NCI-H128 (cell line): ENCODE data around the gene SLC22A1.
"Not testable (repeated sequence)": the region's sequence is repeated elsewhere in the genome, so short reads cannot be mapped to it uniquely, and the experiment has no call there.

Experiments
- DNase-seq: peaks from one replicate; lab custom pipeline; 2025; ENCODE audit not compliant: unreplicated experiment; lab: John Stamatoyannopoulos, UW

Gene SLC22A1

DNA sequence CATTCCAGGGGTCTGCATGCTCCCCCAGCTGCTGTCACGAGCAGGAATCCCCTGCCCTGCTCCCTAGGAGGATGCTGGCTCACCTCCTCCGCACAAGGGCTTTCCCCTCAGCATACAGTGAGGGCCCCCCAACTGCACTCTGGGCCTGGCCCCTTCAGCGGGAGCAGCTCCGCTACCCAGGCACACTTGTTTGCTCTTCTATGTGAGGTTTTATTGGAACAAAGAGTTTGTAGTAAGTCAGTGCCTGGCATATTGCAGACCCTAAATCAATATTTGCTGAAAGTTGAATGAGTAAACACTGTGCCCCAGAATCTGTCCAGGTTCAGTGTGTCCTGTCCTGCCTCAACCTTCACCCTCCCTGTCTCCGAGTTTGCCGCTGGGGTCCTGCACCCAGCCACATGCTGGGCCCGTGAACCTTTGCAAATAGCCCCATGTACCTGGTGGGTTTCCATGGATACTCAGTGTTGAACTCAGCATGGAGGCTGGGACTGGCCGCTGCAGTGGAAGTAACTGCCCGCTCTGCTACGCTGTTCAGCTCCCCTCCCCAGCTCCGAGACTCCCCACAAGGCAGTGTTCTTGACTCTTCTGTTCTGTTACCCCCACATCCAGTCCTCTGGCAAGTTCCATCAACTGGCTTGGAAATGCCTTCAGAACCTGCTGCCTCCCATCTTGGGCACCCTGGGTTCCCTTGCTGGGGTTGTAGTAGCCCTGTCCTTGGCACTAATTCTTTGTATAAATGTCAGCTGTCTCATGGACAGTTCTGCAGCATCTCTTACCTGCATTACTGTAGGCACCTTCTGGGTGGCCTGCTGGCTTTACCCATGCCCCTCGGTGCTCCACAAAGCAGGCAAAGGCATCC, 15.7 kb downstream of the SLC22A1 start:
- DNase-seq: no peak

DNA sequence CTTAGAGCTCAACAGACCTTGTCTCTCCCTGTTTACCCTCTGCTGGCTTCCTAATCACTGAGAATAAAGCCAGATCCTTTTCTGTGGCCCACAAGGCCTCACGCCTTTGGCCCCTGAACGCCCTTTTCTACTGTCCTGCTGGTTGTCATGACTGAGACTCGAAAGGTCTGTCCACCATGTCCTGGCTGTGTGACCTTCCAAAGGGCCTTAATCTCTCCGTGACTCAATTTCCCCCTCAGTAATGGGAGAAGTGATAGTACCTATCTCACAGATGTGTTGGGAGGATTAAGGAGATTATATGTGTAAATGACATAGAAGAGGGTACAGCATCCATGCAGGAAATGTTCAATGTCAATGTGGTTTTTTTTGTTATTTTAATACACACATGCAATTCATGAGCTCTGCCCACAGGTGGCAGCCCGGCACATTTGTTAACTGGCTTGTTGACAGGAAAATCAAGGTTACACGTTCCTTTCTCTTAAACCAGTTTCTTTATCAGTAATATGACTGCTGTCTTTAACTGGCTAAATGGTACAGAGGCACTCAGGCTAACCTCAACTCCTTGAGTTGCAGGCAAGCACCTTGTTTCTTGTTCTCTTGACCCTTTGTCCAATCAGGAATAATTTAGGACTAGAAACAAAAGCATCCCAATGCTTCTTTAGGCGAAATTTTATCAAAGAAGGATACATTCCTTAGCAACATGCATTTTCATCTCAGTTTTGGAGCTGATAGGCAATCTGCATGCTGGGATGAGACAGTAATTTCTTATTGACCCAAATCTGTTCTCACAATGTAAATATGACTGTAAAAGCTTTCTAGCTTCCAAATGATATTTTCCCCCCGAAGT, 16.6 kb downstream of the SLC22A1 start:
- no peak for DNase-seq

GRCh38 chr6:160138839-160139419, 17.3 kb downstream of the SLC22A1 start:
- DNase-seq: no peak

- DNase-seq: no peak
Measured at GRCh38 chr6:160139420-160139851, 17.8 kb downstream of the SLC22A1 start.

DNA sequence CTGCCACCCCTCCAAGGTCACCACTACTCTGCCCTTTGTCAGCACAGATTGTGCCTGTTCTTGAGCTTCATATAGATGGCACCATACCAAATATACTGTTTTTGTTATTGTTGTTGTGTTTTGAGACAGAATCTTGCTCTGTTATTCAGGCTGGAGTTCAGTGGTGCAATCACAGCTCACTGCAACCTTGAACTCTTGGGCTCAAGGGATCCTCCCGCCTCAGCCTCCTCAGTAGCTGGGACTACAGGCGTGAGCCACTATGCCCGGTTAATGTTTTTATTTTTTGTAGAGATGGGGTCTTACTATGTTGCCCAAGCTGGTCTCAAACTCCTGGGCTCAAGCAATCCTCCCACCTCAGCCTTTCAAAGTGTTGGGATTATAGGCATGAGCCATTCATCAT, 18.9 kb downstream of the SLC22A1 start:
- not testable (repeated sequence) for DNase-seq

GRCh38 chr6:160141001-160141726, 19.5 kb downstream of the SLC22A1 start:
- DNase-seq: no peak

- no peak for DNase-seq
Measured at GRCh38 chr6:160142115-160142715, 20.6 kb downstream of the SLC22A1 start.

- no peak for DNase-seq
Measured at GRCh38 chr6:160146454-160147145, 25.0 kb downstream of the SLC22A1 start.

GRCh38 chr6:160147146-160147536, 25.5 kb downstream of the SLC22A1 start:
- DNase-seq: no peak

DNA sequence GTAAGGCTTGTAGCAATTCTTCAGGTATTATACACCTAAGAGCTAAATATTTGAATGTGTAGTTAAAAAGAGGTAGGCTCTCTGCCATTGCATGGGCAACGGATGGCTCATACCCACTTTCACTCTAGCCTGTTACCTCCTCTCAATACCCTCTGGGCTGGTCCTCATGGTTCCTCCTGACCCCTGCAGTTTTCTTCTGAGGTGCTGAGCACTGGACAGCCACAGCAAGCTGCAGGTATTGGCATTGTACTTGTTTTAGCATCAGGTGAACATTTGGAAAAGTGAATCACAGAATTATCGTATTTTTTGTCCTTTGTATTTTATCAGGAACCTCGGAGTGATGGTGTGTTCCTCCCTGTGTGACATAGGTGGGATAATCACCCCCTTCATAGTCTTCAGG, 32.9 kb downstream of the SLC22A1 start:
- no peak for DNase-seq

DNA sequence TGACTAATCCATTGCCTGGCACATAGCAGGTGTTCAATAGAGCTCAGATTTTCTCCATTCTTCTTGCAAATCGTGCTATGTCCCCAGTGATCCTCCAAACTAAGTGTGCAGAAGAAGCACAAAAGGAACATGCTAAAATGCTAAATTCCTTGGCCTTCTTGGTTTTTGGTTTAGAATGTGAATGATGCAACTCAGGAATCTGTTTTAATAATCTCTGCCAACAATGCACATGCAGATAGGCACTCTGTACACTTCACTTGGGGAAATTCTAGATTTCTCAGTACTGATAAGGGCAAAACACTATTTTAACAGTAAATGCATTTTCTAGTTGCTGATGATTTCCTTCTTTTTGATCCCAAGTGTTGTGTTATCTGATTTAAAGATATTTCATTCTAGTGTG, 35.2 kb downstream of the SLC22A1 start:
- no peak for DNase-seq

- no peak for DNase-seq
Measured at GRCh38 chr6:160160450-160160849, 38.8 kb downstream of the SLC22A1 start.

GRCh38 chr6:160160929-160161646, 39.5 kb downstream of the SLC22A1 start:
- no peak for DNase-seq

DNA sequence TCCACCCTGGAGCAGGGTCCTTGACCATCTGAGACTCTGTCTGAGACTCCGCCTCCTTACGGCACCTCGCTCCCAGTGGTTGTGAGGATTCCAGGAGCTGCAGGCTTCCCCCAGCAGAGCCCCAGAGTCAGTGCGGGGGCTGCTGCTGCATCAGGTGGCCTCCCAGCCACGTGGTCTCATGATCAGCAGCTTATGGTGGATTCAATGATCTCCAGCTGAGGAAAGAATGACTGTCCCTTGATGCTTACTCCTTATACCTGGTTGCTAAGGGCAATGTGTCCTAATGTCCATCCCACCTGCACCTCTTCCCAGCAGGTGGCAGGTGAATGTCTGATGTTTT, 40.0 kb downstream of the SLC22A1 start:
- DNase-seq: no peak

- no peak for DNase-seq
Measured at GRCh38 chr6:160162030-160162566, 40.5 kb downstream of the SLC22A1 start.

GRCh38 chr6:160163425-160163824, 41.8 kb downstream of the SLC22A1 start:
- no peak for DNase-seq

DNA sequence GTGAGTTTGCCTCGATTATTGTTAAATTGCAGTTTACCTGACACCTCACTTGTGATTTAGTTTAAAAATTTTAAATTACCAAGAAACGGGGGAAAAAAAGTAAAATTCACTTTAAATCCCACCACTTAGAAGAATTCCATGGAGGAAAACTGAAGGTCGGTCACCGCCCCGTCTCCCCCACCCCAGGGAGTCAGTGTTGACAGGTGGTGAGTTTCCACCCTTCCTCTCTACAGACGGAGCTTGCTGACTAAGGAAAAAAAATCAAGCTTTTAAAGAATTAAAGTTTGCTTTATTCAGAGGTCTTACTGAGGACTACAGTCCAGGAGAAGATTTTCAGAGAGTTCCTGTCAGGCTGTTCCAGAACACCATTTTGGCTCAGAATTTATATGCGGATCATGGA, 42.3 kb downstream of the SLC22A1 start:
- DNase-seq: no peak

DNA sequence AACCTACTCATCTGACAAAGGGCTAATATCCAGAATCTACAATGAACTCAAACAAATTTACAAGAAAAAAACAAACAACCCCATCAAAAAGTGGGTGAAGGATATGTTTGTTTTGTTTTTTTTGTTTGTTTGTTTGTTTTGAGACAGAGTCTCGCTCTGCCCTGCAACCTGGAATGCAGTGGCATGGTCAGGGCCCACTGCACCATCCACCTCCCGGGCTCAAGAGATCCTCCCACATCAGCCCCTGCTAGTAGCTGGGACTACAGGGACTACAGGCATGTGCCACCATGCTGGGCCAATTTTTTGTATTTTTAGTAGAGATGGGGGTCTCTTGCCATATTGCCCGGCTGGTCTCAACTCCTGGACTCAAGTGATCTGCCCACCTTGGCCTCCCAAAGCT, 44.3 kb downstream of the SLC22A1 start:
- not testable (repeated sequence) for DNase-seq
